Type B pancreatic cell (in vitro differentiated cells): ENCODE data around the gene TTLL12. TPM values are rescaled to one million over a fixed set of nuclear protein-coding genes. Genes with fewer than 3 reads are reported as not detected.

ENCODE experiments used
- DNase-seq: peaks from one replicate; pipeline ENCODE4 v3.0.0; 2021; ENCODE audit warnings: mixed read lengths; ENCODE audit not compliant: unreplicated experiment; ENCODE audit errors: extremely low spot score
- H3K27ac Mint-ChIP-seq: 2 replicates; pipeline ENCODE4 v1.8.0; 2021; ENCODE audit warnings: mild to moderate bottlenecking, mixed read lengths
- H3K27me3 Mint-ChIP-seq: 2 replicates; pipeline ENCODE4 v1.8.0; 2021; ENCODE audit warnings: mixed read lengths
- H3K36me3 Mint-ChIP-seq: 2 replicates; pipeline ENCODE4 v1.8.0; 2021; ENCODE audit warnings: mixed read lengths
- H3K4me1 Mint-ChIP-seq: one replicate; pipeline ENCODE4 v1.8.0; 2021; ENCODE audit warnings: mixed read lengths; ENCODE audit not compliant: unreplicated experiment
- H3K4me3 Mint-ChIP-seq: 2 replicates; pipeline ENCODE4 v1.8.0; 2021; ENCODE audit warnings: mild to moderate bottlenecking, mixed read lengths
- H3K9me3 Mint-ChIP-seq: 2 replicates; pipeline ENCODE4 v1.8.0; 2021; ENCODE audit warnings: mixed read lengths
- CTCF ChIP-seq: fragments of 200-600 bp; sonication (generic); conservative IDR thresholded peaks from 2 replicates; pipeline ENCODE4 v1.5.0; 2021; ENCODE audit warnings: antibody characterized with exemption, mild to moderate bottlenecking
- total RNA-seq: library from RNA; stranded (reverse); gene quantifications from 2 replicates; pipeline ENCODE4 v1.2.1, GENCODE V29; 2021; ENCODE audit warnings: low replicate concordance

The TTLL12 gene
- total RNA-seq, 1 donor from 2014 or later = 57.3 TPM

GRCh38 chr22:43171019-43171491 lies 15.9 kb downstream of the TTLL12 start:
- no peak overlapping the region for H3K4me3 Mint-ChIP-seq
- H3K36me3 Mint-ChIP-seq = no peaks in the 10 kb centered on the region
- no peaks in the 10 kb centered on the region for H3K9me3 Mint-ChIP-seq

GRCh38 chr22:43170131-43170480 lies 16.8 kb downstream of the TTLL12 start:
- H3K4me1 Mint-ChIP-seq = no peaks in the 10 kb centered on the region
- no peak overlapping the region for H3K27ac Mint-ChIP-seq
- H3K4me3 Mint-ChIP-seq = no peak overlapping the region
- H3K36me3 Mint-ChIP-seq = no peaks in the 10 kb centered on the region
- H3K27me3 Mint-ChIP-seq = no peaks in the 10 kb centered on the region
- H3K9me3 Mint-ChIP-seq = no peaks in the 10 kb centered on the region
- TF ChIP-seq CTCF = no peak
- DNase-seq = no peak

More at GRCh38 chr22:43171019-43171491, 15.9 kb downstream of the TTLL12 start:
- no peaks in the 10 kb centered on the region for H3K4me1 Mint-ChIP-seq
- TF ChIP-seq CTCF = no peak
- no peaks in the 10 kb centered on the region for H3K27me3 Mint-ChIP-seq
- no peak for DNase-seq
- H3K27ac Mint-ChIP-seq = no peak overlapping the region

GRCh38 chr22:43169310-43170130 lies 17.4 kb downstream of the TTLL12 start:
- H3K27ac Mint-ChIP-seq = no peak overlapping the region
- no peaks in the 10 kb centered on the region for H3K4me1 Mint-ChIP-seq
- TF ChIP-seq CTCF = no peak
- H3K4me3 Mint-ChIP-seq = no peak overlapping the region
- DNase-seq = no peak
- H3K9me3 Mint-ChIP-seq = no peaks in the 10 kb centered on the region
- H3K36me3 Mint-ChIP-seq = no peaks in the 10 kb centered on the region
- H3K27me3 Mint-ChIP-seq = no peaks in the 10 kb centered on the region

GRCh38 chr22:43168471-43169309 lies 18.2 kb downstream of the TTLL12 start:
- TF ChIP-seq CTCF = no peak
- Mint-ChIP-seq H3K9me3 (no peaks in the 10 kb centered on the region), H3K4me1 (no peaks in the 10 kb centered on the region), H3K27ac (no peak overlapping the region), H3K4me3 (no peak overlapping the region), H3K36me3 (no peaks in the 10 kb centered on the region), H3K27me3 (peaks cover 4% of the 10 kb centered on the region)
- no peak for DNase-seq

- Mint-ChIP-seq H3K27me3 (peaks cover 4% of the 10 kb centered on the region), H3K36me3 (no peaks in the 10 kb centered on the region)
- no peak for TF ChIP-seq CTCF
Observed at GRCh38 chr22:43167001-43167589, 19.8 kb downstream of the TTLL12 start.

More at GRCh38 chr22:43167001-43167589, 19.8 kb downstream of the TTLL12 start:
- Mint-ChIP-seq H3K4me1 (no peaks in the 10 kb centered on the region), H3K9me3 (no peaks in the 10 kb centered on the region), H3K4me3 (no peak overlapping the region), H3K27ac (no peak overlapping the region)
- no peak for DNase-seq
